COR-L47 (cell line): ENCODE measurements around the gene MYLK4.
A peak's percentile ranks its signal among the peaks of the same experiment; 100 is the strongest.

Experiments
- DNase-seq: peaks from one replicate; lab custom pipeline; 2025; lab: John Stamatoyannopoulos, UW

MYLK4 gene

GRCh38 chr6:2750832-2751231, at the start of gene MYLK4:
Gene MYLK4, minus strand, starts transcription at chr6:2750922. Its CDS starts 1,628 bp downstream, at chr6:2749294.
- DNase-seq: no peak

GRCh38 chr6:2799936-2800527, 49.3 kb upstream of the MYLK4 start:
- no peak for DNase-seq

GRCh38 chr6:2798586-2799134, 47.9 kb upstream of the MYLK4 start:
- no peak for DNase-seq

GRCh38 chr6:2797564-2798031, 46.9 kb upstream of the MYLK4 start:
- no peak for DNase-seq

GRCh38 chr6:2796861-2797260, 46.1 kb upstream of the MYLK4 start:
- no peak for DNase-seq

GRCh38 chr6:2795956-2796355, 45.2 kb upstream of the MYLK4 start:
- no peak for DNase-seq

GRCh38 chr6:2795162-2795561, 44.4 kb upstream of the MYLK4 start:
- no peak for DNase-seq

GRCh38 chr6:2794171-2794730, 43.5 kb upstream of the MYLK4 start:
- DNase-seq: no peak

GRCh38 chr6:2793534-2794151, 42.9 kb upstream of the MYLK4 start:
- DNase-seq: peak; percentile 52

- no peak for DNase-seq
Observed at GRCh38 chr6:2792330-2793110, 41.8 kb upstream of the MYLK4 start.

- no peak for DNase-seq
Observed at GRCh38 chr6:2791450-2791974, 40.8 kb upstream of the MYLK4 start.

- peak; percentile 7 for DNase-seq
Observed at GRCh38 chr6:2790588-2791449, 40.1 kb upstream of the MYLK4 start.

- DNase-seq: no peak
Observed at GRCh38 chr6:2786269-2786668, 35.5 kb upstream of the MYLK4 start.

GRCh38 chr6:2784930-2785329, 34.2 kb upstream of the MYLK4 start:
- DNase-seq: no peak

- no peak for DNase-seq
Observed at GRCh38 chr6:2784061-2784460, 33.3 kb upstream of the MYLK4 start.

GRCh38 chr6:2783188-2783963, 32.7 kb upstream of the MYLK4 start:
- DNase-seq: no peak

- no peak for DNase-seq
Observed at GRCh38 chr6:2782825-2783187, 32.1 kb upstream of the MYLK4 start.

GRCh38 chr6:2782356-2782708, 31.6 kb upstream of the MYLK4 start:
- no peak for DNase-seq

GRCh38 chr6:2781685-2782355, 31.1 kb upstream of the MYLK4 start:
- DNase-seq: no peak

GRCh38 chr6:2780102-2780737, 29.5 kb upstream of the MYLK4 start:
- no peak for DNase-seq
